COLO668 (cell line): ENCODE measurements around the gene WWOX.

ENCODE experiments used
- DNase-seq: peaks from one replicate; lab custom pipeline; 2025; ENCODE audit not compliant: unreplicated experiment; lab: John Stamatoyannopoulos, UW

Gene WWOX

DNA sequence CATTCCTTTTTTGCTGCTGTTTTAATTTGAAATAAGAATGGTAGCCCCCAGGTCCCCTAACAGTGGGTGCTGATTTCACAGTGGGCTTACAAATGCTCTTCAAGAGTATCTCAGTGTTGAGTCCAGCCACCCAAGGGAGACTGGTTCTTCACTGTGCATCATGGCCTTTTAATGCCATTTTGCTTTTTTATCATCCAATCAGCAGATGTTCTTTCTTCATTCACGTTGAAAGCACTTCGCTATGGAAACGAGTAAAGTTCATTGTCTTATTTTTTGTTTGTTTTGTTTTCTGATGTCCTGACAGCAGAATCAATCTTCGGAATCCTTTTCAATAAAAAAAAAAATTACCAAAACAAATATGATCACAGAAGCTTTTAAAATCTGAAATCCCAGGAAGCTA is 1072.0 kb downstream of the WWOX start:
- no peak for DNase-seq

DNA sequence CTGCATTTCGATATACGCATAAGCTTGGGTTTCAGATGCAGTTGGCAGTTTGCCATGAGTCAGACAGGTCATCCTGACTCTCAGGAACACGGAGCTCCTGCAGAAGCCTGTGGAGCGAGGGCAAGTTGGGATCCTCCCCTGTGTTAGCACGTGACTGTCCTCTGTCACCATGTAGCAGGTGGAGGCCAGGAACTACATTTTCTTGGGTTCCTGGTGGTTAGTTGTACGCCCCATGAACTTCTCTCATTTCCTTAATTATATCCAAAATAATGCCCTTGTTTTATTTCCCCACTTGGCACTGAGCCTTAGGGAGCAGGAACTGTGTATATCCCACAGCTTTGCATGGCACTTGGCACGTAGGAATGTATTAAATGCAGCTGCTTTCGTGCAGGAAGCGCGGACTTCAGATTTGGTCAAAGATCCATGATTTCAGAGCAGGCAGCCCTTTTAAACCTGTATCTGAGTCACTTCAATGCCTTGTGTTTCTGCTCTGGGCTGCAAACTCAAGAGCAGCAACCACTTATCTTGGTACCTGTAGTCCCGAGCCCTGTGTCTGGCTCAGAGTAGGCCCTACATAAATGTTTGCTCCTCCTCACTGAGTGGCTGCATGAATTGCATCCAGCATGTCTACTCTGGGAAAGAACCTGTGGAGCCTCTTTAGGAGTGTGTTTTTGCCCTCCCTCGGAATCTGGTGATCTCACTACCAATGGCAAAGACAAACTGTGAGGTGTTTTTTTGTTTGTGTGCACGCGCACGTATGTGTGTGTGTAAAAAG is 1072.7 kb downstream of the WWOX start:
- DNase-seq, result peak; percentile 88

DNA sequence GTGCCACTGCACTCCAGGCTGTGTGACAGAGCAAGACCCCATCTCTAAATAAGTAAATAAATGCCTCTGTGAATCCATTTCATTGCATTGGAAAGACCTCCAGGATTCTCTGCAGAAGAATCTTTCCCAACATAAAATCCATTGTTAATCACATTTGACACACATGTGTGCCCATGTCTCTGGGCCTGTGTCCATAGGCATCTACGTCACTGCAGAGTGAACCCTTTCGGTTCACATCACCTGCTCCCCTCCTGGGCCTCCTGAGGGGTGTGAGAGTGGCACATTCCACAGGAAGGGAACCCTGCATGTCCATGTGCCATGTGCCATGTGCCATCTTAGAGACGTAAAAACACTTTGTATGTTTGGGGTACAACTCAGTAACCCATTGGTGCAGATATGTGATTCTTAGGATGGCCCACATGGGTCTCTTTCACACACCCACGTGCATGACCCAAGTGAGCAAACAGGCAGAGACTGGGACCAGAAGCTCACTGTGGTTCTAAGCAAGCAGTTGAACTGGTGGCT is 1073.6 kb downstream of the WWOX start:
- DNase-seq, result no peak

DNA sequence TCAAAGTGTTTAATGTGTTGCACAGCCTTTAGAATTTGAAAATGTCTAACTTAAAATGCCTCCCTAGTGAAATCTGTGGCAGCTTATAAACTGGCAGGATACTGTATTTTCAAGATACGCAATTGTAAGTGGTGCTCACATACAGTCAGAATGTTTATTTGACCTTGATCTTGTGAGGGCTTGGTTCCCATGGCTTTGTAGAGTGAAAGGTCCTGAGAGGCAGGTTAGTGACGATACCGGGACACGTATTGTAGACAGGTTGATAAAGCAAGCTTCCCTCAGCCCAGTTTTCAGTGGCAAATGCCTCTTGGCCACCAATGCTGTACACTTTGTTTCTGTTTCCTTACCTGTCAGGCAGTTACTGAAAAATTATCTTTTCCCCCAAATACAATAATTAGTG is 1074.5 kb downstream of the WWOX start:
- no peak for DNase-seq

DNA sequence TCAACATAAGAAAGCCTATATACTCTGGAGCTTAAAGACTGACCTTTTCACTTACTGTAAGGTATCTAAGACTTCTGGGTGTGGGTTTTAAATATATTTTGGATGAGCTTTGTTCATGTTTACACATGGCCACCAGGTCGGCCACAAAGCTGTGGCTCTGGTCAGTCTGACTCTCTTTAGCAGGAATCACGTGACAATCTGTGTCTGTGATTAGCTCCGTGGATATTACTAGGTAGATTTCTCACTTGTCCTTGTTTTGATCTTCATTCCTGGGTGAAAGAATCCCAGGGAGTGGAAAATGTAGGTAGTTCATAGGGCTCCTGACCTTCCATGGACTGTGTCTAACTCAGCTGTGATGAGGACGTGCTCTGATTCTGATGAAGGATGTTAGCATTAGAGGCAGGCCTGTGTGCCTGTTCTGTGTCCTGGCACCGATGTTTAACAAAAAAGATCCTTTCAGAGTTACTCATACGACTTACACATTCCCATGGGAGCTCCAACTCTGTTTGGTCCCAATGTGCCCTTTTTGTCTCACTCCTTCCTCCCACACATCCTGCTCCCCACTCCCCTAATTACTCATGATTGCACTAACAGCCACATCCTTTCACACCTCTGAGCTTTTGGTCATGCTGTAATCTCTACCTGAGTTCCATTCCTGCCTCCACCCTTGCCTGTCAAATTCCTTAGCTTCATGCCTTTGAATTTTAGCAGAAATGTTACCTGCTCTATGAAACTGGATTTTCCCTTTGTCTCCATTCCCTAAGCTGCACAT is 1076.0 kb downstream of the WWOX start:
- DNase-seq, result no peak

DNA sequence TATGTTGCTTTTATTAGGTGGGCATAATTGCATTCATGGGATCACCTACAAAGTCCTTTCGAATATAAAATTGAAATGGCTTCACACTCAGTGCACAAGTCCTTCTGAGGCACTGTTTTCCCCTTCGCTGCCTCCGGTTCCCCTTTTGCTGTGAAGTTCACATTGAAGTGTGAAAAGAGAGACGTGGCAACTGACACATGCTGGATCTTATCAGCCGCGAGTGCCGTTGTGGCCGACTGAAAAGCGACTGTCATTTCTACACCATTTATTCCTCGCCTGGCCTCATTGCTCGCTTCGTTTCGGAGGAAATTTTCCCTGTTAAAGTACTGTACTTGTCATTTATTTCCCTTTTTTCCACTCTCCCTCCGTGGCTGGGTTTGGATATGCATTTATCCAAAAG is 1077.6 kb downstream of the WWOX start:
- DNase-seq, result no peak

DNA sequence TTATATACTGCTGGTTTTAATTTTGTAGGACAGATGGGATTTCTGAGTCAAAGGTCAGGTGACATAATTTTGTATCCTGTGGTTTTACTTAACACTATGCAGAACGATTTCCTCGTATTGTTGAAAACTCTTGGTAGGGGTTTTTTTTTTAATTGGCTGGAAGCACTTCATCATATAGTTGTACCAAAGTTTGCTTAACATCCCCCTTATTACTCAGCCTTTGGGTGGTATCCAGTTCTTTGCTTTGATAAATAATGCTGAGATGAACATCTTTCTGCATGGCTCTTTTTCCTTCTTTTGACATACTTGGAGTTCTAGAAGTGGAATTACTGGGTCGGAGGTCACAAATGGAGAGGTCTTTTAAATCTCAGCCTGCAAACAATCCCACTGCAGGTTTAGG is 1082.0 kb downstream of the WWOX start:
- no peak for DNase-seq

DNA sequence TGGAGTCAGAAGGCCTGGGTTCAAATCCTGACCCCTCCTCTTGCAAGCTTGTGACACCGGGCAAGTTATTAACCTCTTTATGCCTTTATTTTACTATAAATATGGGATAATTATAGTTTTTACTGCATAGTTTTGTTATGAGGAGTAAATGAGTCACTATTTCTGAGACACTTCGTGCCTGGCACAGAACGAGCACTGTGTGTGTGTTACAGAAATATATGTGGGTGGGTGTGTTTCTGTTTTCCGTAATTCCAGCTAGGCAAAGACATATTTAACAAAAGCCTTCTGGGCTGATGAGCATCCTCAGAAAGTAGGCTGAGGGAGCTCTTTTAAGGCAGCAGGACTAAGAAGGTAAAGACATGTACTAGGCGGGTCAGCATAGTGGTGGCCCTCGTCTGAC is 1083.2 kb downstream of the WWOX start:
- no peak for DNase-seq

DNA sequence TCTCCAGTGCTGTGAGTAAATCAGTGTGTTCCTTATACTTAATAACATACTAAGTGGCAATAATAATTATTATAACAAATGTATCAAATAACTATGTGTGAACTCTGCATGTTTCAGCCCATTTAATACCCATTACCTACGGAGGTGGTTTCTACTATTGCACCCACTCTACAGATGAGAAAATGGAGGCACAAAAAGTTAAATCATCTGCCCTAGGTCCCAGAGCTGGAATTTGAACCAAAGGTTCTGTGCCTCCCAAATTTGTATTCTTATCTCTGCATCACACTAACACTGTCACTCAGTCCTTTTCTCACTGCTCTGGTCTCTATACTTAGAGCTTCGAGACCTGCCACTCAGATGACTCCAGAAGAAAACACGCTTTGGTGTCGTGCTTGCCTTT is 1084.1 kb downstream of the WWOX start:
- no peak for DNase-seq

DNA sequence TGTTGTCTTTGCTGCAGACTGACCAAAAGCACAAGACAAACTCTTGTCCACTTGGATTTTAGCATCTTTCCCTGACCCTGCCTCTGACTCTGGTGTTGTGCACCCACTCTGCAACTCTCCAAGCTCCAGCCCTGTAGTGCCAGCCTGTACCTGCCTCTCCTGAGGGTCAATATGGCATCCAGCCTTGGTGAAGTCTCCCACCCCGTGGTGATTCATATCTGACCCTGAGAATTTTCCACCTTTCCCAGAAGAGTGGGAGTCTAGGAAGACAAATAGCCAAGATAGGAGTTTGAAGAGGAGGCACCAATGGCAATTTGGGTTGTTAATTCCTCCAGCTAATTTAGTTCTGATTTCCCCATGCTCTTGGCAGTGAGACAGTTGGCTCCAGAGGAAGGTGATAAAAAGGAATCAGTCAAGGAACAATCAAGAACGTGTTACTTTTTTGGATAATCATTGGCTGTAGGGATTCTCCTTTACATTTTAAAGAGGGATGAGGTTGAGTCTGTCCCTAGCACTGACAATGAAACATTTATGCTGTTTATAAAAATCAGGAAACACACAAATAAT is 1085.1 kb downstream of the WWOX start:
- DNase-seq, result no peak

DNA sequence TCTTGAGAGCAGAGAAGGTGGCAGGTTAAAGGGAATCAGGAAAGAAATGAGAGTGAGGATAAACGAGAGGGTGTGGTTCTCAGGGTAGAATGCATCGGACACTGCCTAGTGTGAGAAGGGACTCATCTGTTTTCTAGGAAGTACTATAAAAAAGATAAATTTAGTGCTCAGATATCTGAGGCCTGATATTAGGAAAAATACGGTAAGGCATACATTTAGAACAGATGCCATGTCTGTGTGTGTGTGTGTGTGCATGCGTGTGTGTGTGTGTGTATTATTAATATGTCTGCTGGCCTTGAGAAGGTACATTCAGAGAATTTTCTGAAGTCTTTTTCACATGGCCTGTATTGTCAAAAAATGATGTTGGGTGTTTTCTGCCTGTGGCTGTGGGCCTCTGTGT is 1086.3 kb downstream of the WWOX start:
- no peak for DNase-seq

DNA sequence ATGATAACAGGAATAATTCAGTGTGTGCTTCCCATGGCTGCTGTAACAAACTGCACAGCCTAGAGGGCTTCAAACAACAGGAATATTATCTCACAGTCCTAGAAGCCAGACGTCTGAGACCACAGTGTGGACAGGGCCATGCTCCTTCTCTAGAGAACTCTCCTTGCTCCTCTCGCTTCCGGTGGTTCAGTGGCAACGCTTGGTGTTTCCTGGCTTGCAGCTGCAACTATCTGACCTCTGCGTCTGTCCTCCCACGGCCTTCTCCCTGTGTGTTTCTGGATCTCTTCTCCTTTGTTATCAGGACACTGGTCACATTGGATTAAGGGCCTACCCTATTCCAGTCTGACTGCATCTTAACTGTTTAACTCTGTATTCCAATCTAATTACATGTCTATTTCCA is 1086.7 kb downstream of the WWOX start:
- DNase-seq, result no peak

DNA sequence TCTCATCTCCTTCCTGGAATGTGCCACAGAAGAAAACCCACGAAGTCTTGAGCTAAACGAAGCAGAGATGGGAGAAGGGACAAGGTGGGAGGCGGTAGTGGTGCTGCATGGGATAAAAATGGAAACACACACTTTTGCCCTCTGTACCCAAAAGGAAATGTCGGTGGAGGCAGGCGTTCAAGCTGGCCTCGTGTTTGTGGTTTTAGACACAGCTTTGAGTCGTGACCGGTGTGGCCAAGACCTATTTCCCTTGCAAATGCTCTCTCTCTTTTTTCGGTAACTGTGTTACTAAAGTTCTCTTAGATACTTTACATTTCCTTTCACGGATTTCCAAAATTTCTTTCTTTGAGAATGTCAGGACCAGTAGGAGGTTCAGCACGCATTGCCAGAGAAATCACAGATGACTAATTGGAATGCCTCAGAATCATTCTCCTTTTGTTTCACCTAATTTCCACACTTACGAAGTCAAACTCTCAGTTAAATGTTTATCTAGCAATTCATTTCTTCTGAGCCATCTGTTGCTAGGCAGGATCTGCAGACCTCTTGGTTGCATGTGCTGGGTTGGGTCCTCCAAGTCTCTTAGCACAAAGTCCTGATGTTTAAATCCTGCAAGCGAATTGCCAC is 1088.8 kb downstream of the WWOX start:
- DNase-seq, result no peak

DNA sequence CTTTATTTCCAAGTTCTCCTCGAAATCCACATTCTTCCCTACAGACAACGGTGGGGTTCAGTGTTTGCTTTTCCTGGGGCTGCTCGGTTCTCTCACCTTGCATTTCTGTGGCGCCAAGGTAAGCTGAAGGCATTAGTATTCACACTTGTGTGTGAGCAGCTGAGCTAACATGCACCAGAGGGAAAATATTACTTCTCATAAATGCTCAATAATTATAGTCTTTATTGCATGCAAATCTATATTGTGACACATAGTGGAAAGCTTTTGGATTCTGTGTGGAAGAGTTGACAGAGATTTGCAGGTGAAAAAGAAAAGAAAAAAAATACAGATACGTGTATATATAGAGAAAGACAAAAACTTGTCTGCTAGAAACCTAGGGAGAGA is 1089.3 kb downstream of the WWOX start:
- DNase-seq, result peak; percentile 48

DNA sequence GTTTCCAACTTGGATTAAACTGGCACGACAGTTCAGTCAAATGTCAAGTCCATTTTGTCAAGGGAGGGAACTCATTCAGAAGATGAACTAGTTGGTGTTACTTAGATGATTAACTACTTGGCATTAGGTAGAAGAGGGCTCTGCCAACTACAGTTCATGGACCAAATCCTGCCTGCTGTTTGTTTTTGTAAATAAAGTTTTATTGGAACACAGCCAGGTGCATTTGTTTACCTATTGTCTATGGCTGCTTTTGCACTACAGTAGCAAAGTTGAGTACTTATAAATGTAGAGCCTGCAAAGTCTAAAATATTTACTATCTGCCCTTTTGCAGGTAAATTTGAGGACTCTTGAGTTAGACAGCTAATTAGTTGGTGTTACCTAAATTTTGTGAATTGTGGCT is 1091.1 kb downstream of the WWOX start:
- no peak for DNase-seq

DNA sequence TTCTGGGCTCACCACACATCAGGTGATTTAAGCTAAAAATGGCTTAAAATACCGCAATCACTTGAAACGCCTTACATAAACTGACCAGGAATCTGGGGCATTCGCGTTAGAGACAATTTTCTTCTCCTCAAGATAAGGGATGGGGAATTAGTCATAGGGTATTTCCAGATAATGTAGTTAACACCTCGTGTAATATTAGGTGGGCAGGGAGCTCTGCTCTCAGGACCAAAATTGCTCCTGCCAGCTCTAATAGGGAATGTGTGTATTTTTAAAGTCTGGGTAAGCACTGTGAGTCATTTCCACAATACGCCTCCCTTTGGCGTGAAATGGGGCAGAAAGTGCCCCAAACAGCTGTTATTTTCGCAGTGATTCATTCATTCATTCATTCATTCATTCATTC is 1092.5 kb downstream of the WWOX start:
- DNase-seq, result no peak

DNA sequence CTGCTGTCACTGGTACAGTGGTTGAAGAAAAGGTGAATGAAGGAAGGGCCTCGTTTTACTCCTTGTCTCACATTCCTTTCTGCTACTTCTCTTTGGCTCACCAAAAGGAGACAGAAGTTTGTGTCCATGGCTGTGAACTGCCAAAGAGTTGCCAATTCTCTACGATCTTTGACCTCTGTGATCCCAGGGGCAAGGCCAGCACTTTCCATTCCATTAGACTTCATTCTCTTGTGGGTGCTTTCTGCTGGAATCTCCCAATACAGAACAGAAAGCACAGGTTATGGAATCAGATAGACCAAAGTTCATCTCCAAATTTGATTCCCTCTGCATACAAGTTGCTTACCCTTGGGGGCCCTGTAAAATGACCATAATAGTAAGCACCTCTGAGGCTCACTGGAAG is 1093.5 kb downstream of the WWOX start:
- DNase-seq, result no peak

DNA sequence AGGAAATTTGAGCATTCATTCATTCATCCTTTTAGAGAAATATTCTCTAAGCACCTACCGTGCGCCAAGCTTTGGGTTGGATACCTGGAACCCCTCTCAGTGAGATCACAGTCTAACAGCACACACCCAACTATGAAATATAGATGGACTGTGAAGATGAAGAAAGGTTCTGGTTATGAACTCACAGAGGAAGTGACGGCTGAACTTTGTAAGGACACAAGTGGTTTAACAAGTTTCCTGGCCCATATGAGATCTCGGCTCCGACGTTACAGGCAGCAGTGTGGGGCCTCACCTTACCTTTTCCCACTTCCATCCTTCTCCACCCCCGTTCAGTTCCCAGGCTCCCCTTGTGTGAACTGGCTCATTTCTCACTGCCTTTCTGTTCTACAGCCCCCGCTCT is 1094.8 kb downstream of the WWOX start:
- no peak for DNase-seq

DNA sequence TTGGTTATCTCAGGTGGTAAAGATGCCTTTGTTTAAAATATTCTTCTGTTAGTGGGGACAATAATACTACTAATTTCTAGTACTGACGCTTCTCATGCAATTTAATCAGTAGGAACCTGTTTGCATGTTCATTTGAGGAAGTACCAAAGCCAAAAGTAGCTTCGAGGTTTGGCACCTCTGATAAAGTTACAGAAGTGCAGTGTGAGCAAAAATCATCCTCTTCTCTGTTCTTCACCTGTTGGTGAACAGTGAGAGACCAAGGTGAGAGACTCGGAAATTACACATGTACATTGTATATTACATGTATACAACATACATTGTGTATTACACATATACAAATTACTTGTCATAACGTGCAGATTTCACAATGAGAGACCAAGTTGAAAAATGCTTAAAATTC is 1096.5 kb downstream of the WWOX start:
- DNase-seq, result no peak

DNA sequence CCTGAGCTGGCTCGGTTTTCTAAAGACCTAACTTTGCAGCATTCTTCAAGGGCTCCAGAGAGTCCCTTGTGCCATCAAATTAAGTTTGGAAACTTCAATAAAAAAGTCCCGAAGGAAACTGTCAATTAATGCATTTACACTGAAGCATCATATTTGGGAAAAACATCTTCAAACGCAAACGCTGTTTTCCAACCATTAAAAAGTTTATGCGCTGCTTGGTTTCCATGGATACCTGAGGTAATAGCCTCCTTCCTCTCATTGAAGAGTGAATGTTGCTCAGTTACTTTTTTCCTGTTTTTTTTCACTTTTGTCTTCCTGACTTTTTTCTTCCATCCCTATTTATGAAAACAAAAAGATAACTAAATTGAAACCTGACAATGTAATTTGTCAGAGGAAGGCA is 1102.0 kb downstream of the WWOX start:
- no peak for DNase-seq

DNA sequence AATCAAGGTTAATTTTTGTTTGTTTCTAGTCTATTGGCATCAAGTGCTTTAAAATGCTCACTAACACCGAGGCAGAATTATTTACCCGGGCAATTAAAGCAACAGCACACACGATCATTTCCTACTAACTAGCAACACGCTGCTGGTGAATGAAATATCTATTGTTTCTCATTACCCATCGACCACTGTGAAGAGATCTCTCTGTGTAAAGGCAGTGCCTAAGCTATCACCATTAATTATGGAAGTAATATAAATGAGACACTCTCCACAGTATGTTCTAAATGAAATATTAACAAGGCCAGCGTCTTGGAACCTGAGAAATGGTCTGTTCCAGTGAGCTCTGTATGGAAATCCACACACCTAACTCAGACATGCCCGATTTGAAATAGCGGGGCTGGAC is 1103.5 kb downstream of the WWOX start:
- DNase-seq, result no peak

DNA sequence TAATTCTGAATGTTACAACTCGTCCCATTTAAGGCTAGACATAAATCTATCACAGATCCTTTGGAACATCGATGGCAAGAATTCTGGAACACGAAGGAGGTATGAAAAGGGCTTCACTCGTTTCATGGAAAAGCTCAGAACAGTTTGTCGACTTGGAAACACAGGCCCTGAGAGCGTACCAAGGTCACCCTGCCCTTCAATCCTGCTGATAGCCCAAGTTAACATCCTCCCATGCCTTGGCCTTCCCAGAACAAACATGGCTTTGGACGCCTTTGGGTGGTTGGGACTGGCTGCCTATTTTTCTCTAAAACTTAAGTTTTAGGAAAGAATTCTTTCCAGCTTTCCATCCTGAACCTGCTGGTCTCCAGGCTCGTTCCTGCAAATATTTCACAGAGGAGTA is 1105.0 kb downstream of the WWOX start:
- DNase-seq, result no peak
